ENCODE results near the gene SLC49A4.

The SLC49A4 gene

DNA sequence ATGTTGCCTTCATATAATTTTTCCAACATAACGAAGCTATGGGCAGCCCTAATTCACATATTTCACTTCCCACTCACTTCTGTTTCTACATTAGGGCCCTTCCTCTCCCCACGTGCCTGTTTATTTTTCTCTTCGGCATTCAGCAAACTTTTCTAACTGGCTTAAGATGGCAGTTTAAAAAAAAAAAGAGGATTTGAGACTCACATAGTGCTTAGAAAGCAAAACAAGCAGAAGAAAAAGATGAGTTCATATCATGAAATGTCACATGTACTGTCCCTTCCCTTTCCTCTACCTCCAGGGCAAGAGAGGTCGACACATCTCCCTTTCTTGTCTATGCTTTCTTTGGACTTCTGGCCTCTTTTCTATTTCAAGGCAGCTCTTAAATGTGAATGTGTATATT, 30.6 kb downstream of the SLC49A4 start:
- no peak for DNase-seq (ENCODE audit: low spot score)

DNA sequence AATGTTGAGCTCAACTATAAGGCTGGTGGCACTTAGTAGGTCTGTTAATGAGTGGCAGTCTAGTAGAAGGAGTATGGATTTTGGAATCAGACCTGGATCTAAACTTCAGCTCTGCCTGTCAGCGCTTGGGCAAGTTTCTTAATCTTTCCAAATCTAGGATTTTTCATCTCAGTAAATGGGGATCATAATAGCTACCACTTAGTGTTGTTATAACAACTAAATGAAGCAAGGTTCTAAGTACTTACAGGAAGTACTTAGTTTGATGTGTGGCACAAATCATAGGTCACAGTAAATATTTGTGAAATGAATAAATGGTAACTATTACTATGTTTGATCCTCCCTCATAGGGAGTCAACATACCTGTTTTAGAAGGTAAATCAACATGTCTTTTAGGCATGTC, 31.4 kb downstream of the SLC49A4 start:
- TF ChIP-seq, protein P1, sequence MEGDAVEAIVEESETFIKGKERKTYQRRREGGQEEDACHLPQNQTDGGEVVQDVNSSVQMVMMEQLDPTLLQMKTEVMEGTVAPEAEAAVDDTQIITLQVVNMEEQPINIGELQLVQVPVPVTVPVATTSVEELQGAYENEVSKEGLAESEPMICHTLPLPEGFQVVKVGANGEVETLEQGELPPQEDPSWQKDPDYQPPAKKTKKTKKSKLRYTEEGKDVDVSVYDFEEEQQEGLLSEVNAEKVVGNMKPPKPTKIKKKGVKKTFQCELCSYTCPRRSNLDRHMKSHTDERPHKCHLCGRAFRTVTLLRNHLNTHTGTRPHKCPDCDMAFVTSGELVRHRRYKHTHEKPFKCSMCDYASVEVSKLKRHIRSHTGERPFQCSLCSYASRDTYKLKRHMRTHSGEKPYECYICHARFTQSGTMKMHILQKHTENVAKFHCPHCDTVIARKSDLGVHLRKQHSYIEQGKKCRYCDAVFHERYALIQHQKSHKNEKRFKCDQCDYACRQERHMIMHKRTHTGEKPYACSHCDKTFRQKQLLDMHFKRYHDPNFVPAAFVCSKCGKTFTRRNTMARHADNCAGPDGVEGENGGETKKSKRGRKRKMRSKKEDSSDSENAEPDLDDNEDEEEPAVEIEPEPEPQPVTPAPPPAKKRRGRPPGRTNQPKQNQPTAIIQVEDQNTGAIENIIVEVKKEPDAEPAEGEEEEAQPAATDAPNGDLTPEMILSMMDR (IDR thresholded peaks at IDR 0.05; ENCODE audit: extremely low read depth, missing control alignments) = no peak

More for the DNA sequence above, 30.6 kb downstream of the SLC49A4 start:
- TF ChIP-seq, protein P1 (IDR thresholded peaks at IDR 0.05; ENCODE audit: extremely low read depth, missing control alignments) = no peak

DNA sequence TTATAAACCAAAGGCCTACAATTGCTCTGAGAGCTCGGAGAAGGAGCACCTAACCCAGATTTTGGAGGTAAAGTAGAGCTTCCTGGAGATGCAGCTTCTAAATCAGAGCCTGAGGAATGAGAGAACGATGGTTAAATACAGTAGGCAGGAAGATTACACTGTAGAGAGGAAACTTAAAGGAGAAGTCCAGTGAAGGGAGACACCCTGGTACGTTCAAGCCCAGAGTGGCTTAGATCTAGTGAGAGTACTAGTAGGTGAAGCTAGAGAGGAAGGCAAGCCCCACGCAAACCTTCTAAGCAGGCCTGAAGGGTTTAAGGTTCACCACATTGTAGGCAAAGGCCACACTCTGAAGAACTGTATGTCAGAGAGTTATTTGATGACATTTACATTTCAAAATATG, 33.4 kb downstream of the SLC49A4 start:
- TF ChIP-seq, protein P1 (IDR thresholded peaks at IDR 0.05; ENCODE audit: extremely low read depth, missing control alignments) = no peak
- no peak for DNase-seq (ENCODE audit: low spot score)

More for the DNA sequence above, 31.4 kb downstream of the SLC49A4 start:
- DNase-seq (ENCODE audit: low spot score) = no peak

DNA sequence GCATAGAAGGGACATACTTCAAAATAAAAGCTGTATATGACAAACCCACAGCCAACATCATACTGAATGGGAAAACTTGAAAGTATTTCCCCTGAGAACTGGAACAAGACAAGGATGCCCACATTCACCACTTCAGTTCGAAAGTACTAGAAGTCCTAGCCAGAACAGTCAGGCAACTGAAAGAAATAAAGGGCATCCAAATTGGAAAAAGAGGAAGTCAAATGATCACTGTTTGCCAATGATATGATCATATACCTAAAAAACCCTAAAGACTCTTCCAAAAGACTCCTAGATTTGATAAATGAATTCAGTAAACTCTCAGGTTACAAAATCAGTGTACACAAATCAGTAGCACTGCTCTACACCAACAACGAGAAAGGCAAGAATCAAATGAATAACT, 40.7 kb downstream of the SLC49A4 start:
- no peak for DNase-seq (ENCODE audit: low spot score)
- TF ChIP-seq, protein P1 (IDR thresholded peaks at IDR 0.05; ENCODE audit: extremely low read depth, missing control alignments) = no peak

DNA sequence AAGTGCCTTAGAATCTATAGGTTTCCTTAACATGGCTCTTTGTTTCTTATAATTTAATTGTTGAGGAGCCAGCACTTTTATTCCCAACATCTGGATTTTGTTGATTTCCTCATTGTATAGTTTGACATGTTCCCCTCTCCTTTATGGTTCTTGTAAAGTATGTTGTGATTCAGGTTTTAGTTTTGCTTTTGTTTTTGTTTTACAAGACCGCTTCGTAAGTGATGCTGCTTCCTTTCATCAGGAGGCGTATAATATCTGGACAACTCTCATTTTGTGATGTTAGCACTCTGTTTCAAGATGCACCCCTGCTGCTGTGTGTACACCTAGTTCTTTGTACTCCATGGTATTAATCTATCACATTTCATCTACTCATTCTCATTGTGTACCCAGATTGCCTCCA, 48.7 kb downstream of the SLC49A4 start:
- no peak for DNase-seq (ENCODE audit: low spot score)

DNA sequence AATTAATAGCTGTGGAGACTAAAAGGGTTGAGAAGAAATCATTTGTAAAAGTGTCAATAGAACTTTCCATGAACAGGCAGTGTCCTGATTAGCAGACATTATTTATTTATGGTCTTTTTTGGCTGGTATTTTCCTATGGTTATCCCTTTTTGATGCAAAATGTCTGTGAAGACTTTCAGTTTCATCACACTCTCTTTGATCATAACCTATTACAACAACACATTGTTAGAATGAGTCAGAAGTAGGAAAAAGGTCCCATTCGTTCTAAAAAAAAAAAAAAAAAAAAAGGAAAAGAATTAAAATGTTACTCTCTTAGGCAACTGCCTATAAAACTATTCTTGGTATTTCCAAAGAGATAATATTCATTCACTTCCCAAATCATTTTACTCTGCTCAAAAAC, 62.1 kb downstream of the SLC49A4 start:
- no peak for DNase-seq (ENCODE audit: low spot score)
- TF ChIP-seq, protein P1 (IDR thresholded peaks at IDR 0.05; ENCODE audit: extremely low read depth, missing control alignments) = no peak

More for the DNA sequence above, 48.7 kb downstream of the SLC49A4 start:
- TF ChIP-seq, protein P1 (IDR thresholded peaks at IDR 0.05; ENCODE audit: extremely low read depth, missing control alignments) = no peak

DNA sequence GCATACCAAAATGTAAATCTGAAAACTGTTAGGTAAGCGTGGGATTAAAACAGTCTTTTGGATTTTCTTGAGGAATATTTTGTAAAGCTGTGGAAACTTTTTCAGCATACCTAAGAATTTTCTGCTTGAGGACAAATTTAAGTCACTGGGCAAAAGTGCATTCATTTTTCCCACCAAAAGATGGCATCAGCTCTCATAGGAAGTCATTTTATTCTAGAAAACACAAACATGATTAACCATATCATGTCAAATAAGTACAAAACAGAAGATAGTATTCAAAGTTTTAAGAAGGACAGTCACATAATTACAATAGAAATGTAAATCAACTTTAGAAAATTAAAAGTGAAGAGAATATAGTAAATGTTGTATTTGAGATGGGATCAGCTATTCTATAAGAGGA, 63.5 kb downstream of the SLC49A4 start:
- TF ChIP-seq, protein P1 (IDR thresholded peaks at IDR 0.05; ENCODE audit: extremely low read depth, missing control alignments) = no peak
- DNase-seq (ENCODE audit: low spot score) = no peak

Measured in GM20000 (cell line).